Mucosa of rectum (tissue), 2 donors: Measurements from ENCODE around the gene PCAT7.
"Not testable (repeated sequence)": the region's sequence is repeated elsewhere in the genome, so short reads cannot be mapped to it uniquely, and the experiment has no call there.

Source experiments
- H3K27ac ChIP-seq, 2 donors: one replicate each; pipeline ENCODE4 v1.7.0; 2013; ENCODE audit warnings: inconsistent platforms in 2 of 2, low read depth in 2 of 2, low read length in 2 of 2
- H3K27me3 ChIP-seq, 2 donors: one replicate each; pipeline ENCODE4 v1.7.0; 2013; ENCODE audit warnings: low read length in 2 of 2; ENCODE audit not compliant: control insufficient read depth in 2 of 2, insufficient read depth in 2 of 2
- H3K36me3 ChIP-seq, 2 donors: one replicate each; pipeline ENCODE4 v1.7.0; 2013; ENCODE audit warnings: low read length in 2 of 2; ENCODE audit not compliant: control insufficient read depth in 2 of 2, insufficient read depth in 2 of 2
- H3K4me1 ChIP-seq, 2 donors: one replicate each; pipeline ENCODE4 v1.7.0; 2013; ENCODE audit warnings: low read length in 2 of 2, mild to moderate bottlenecking in 1 of 2; ENCODE audit not compliant: control insufficient read depth in 2 of 2, insufficient read depth in 2 of 2
- H3K4me3 ChIP-seq, 2 donors: one replicate each; pipeline ENCODE4 v1.7.0; 2013; ENCODE audit warnings: low read length in 2 of 2
- H3K9ac ChIP-seq, 2 donors: one replicate each; pipeline ENCODE4 v1.7.0; 2013; ENCODE audit warnings: low read length in 2 of 2, low read depth in 1 of 2, mild to moderate bottlenecking in 1 of 2
- H3K9me3 ChIP-seq, 2 donors: one replicate each; pipeline ENCODE4 v1.7.0; 2013; ENCODE audit warnings: low read length in 2 of 2; ENCODE audit not compliant: control insufficient read depth in 2 of 2
- donor health status: healthy.
- donor health status: Normal muscosa, but diverticular disease.

PCAT7 gene

DNA sequence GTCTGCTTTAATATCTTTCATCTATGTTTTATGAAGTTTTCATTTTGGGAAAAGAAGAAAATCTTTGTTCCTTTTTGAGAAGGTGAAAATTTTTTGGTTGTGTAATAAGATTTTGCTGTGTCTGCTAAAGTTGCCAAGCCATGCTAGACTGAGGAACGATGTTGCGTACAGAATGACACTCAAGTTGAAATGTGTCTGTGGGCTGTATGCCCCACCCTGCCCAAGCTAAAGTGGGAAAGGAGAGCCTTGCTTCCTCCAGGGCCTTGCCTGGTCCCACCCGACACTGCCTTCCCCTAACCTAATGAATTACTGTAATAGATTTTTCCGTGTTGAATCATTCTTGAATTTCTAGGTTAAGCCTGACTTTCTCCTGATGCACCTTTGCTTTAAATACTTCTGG lies 2.5 kb downstream of the PCAT7 start:
- H3K27ac ChIP-seq = no peak overlapping the region
- H3K9me3 ChIP-seq = no peaks in the 10 kb centered on the region
- peaks cover 4 to 6% of the 10 kb centered on the region in 2 donors for H3K4me1 ChIP-seq
- H3K27me3 ChIP-seq = no peaks in the 10 kb centered on the region
- no peak overlapping the region for H3K9ac ChIP-seq
- no peak overlapping the region for H3K4me3 ChIP-seq
- H3K36me3 ChIP-seq = peaks cover 0 to 4% of the 10 kb centered on the region in 2 donors

GRCh38 chr9:94560237-94560636 lies 5.4 kb downstream of the PCAT7 start:
- Histone ChIP-seq H3K9me3 (no peaks in the 10 kb centered on the region), H3K36me3 (peaks cover 0 to 4% of the 10 kb centered on the region in 2 donors), H3K4me1 (no peaks in the 10 kb centered on the region), H3K9ac (no peak overlapping the region), H3K27me3 (no peaks in the 10 kb centered on the region), H3K4me3 (no peak overlapping the region), H3K27ac (no peak overlapping the region)

- no peak overlapping the region for H3K9ac ChIP-seq
- no peaks in the 10 kb centered on the region for H3K9me3 ChIP-seq
- H3K4me1 ChIP-seq = no peaks in the 10 kb centered on the region
- no peak overlapping the region for H3K27ac ChIP-seq
- no peaks in the 10 kb centered on the region for H3K27me3 ChIP-seq
- H3K4me3 ChIP-seq = no peak overlapping the region
- H3K36me3 ChIP-seq = peaks cover 0 to 4% of the 10 kb centered on the region in 2 donors
These were observed 8.7 kb downstream of the PCAT7 start for GRCh38 chr9:94563548-94563947.

DNA sequence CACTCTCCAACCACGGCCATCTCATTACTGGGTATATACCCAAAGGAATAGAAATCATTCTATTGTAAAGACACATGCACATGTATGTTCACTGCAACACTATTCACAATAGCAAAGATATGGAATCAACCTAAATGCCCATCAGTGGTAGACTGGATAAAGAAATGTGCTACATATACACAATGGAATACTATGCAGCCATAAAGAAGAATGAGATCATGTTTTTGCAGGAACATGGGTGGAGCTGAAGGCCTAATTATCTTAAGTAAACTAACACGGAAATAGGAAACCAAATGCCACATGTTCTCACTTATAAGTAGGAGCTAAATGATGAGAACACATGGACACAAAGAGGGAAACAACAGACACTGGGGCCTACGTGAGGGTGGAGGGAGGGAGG lies 9.4 kb downstream of the PCAT7 start:
- not testable (repeated sequence) for H3K36me3 ChIP-seq, H3K27me3 ChIP-seq

DNA sequence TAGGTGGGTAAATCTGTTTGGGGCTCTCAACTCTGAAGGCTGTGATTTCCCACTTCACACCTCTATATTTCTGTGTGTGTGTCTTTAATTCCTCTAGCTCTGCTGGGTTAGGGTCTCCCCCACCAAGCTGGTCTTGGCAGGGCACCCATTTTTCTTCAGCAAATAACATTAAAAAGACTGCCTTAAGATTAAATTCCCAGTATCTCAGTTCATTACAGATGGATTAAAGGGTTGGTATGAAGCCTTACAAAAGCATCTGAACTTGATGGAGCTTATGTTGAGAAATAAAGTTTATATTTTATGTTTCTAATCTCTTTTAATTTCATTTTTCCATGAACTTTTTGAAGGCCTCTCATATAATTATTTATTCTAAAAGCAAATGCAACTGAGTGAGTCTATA lies 11.7 kb downstream of the PCAT7 start:
- H3K9me3 ChIP-seq = no peaks in the 10 kb centered on the region

More for the DNA sequence above, 9.4 kb downstream of the PCAT7 start:
- not testable (repeated sequence) for H3K27ac ChIP-seq, H3K4me1 ChIP-seq, H3K9me3 ChIP-seq, H3K9ac ChIP-seq, H3K4me3 ChIP-seq

DNA sequence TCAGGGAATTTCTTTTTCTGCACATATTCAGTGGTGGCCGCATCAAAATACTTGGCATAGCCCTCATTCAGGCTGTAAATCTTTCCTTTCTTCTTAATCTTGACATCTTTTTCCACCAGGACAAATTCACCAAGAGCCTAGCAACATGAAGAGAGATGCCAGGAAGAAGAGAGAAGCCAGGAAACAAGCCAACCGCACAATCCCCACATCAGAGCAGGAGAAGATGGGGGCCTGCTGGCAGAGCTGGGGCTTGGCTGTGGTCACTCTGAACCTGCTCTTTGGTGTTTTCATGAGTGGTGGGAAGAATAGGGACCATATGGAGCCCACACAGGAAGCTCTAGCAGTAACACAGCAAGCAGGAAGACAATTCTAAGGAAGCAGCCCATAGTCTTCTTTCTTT lies 12.4 kb downstream of the PCAT7 start:
- Histone ChIP-seq H3K36me3 (no peaks in the 10 kb centered on the region), H3K9me3 (no peaks in the 10 kb centered on the region), H3K4me1 (no peaks in the 10 kb centered on the region), H3K27ac (no peak overlapping the region), H3K27me3 (no peaks in the 10 kb centered on the region), H3K4me3 (no peak overlapping the region), H3K9ac (no peak overlapping the region)

More for the DNA sequence above, 11.7 kb downstream of the PCAT7 start:
- Histone ChIP-seq H3K27me3 (no peaks in the 10 kb centered on the region), H3K4me3 (no peak overlapping the region), H3K4me1 (no peaks in the 10 kb centered on the region), H3K9ac (no peak overlapping the region), H3K36me3 (no peaks in the 10 kb centered on the region), H3K27ac (no peak overlapping the region)

DNA sequence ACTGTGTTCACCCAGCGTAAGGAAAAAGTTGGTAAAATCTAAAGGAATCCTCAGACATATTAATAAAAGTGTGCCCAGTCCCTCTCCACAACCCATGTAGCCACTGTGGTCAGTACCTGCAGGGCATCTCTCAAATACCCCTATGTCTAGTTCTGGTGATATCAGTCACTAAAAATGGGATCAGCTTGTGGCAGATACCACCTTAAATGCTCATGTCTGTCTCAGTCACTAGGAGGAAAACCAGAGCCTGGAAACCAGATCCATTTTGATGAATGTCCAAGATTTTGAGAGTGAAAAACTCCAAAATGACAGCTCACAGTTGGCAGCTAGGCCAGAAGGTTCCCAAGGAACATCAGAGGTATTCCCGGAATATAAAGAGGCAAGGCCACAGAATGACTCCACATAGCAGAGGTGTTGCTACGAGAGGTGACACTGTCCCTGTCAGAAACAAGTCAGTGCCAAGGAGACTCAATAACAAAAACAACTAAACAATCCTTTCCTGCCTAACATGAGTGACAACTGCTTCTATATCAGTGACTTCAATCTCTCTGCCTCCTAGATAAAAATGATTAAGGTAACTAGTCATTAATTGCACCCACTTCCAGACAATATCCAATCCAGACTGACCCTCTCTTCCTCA lies 13.5 kb downstream of the PCAT7 start:
- H3K4me3 ChIP-seq = no peak overlapping the region
- H3K9ac ChIP-seq = no peak overlapping the region
- H3K9me3 ChIP-seq = no peaks in the 10 kb centered on the region
- H3K27ac ChIP-seq = no peak overlapping the region
- H3K27me3 ChIP-seq = no peaks in the 10 kb centered on the region
- H3K4me1 ChIP-seq = no peaks in the 10 kb centered on the region
- no peaks in the 10 kb centered on the region for H3K36me3 ChIP-seq

- Histone ChIP-seq H3K27ac (no peak overlapping the region), H3K36me3 (no peaks in the 10 kb centered on the region), H3K9ac (no peak overlapping the region), H3K27me3 (no peaks in the 10 kb centered on the region), H3K4me1 (no peaks in the 10 kb centered on the region), H3K4me3 (no peak overlapping the region), H3K9me3 (no peaks in the 10 kb centered on the region)
These were observed 14.3 kb downstream of the PCAT7 start for GRCh38 chr9:94568972-94569712.

DNA sequence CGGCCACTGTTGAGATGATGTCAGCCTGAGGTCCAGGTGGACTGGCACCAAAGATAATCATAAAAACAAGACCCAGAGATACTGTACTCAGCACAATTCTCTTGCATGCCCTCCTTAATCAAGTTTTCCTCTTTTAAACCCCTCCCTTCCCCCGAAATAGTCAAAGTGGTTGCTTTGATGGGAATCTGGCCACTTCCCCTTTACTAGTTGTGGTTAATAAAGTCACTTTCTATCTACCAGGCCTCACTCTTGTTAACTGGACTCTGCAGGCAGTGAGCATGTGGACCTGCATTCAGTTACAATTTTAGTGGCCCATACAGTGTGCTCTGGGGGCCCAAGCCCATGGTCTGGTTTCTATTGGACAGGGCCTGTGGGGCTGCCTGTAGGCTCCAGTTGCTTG lies 21.2 kb downstream of the PCAT7 start:
- Histone ChIP-seq H3K27me3 (no peaks in the 10 kb centered on the region), H3K4me1 (peaks cover 0 to 8% of the 10 kb centered on the region in 2 donors), H3K9ac (no peak overlapping the region), H3K36me3 (no peaks in the 10 kb centered on the region), H3K27ac (no peak overlapping the region), H3K4me3 (no peak overlapping the region), H3K9me3 (no peaks in the 10 kb centered on the region)

DNA sequence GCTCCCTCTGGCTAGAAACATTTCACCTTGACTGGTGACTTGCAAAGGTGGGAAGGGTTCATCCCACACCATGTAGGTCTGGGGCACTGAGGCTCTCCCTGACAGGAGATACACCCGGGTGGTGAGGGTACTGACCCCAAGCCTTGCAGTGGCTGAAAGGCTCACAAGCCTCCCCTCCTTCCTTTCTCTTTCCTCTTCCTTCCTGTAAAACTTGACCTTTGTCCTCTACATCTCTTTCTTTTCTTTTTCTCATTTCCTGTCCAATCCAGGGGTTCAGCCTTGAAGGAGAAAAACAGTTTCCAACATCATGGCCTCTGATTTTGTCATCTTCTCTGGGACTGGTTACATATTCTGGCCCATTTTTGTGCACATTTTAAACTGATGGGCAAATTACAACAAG lies 22.2 kb downstream of the PCAT7 start:
- no peaks in the 10 kb centered on the region for H3K27me3 ChIP-seq
- H3K4me3 ChIP-seq = no peak overlapping the region
- no peaks in the 10 kb centered on the region for H3K36me3 ChIP-seq
- peaks cover 0 to 8% of the 10 kb centered on the region in 2 donors for H3K4me1 ChIP-seq
- no peaks in the 10 kb centered on the region for H3K9me3 ChIP-seq
- no peak overlapping the region for H3K9ac ChIP-seq
- H3K27ac ChIP-seq = no peak overlapping the region
